Large intestine (tissue), 3 donors: ENCODE results near the gene OCA2. TPM values are rescaled to one million over a fixed set of nuclear protein-coding genes. Genes with fewer than 3 reads are reported as not detected.

Source experiments
- DNase-seq, 2 donors: peaks; one replicate each; pipeline versions ENCODE4 v3.0.0 to v3.0.0-alpha.2; 2013
- H3K27ac ChIP-seq: one replicate; pipeline ENCODE4 v1.5.1; 2013; ENCODE audit warnings: low read length
- H3K27me3 ChIP-seq: 2 replicates; pipeline ENCODE4 v1.6.1; 2013; ENCODE audit warnings: low read length; ENCODE audit not compliant: control insufficient read depth, insufficient read depth
- H3K36me3 ChIP-seq: 2 replicates; pipeline ENCODE4 v1.6.1; 2013; ENCODE audit warnings: low read length; ENCODE audit not compliant: control insufficient read depth, insufficient read depth
- H3K4me1 ChIP-seq: one replicate; pipeline ENCODE4 v1.6.1; 2013; ENCODE audit warnings: low read length; ENCODE audit not compliant: control insufficient read depth, insufficient read depth
- H3K4me3 ChIP-seq: one replicate; pipeline ENCODE4 v1.5.1; 2013; ENCODE audit warnings: low read length
- H3K9me3 ChIP-seq: one replicate; pipeline ENCODE4 v1.6.1; 2013; ENCODE audit warnings: mild to moderate bottlenecking, low read depth, low read length, moderate library complexity; ENCODE audit not compliant: control insufficient read depth
- WGBS: methylation state at CpG from one replicate; pipeline ENCODE4 v1.1.5; 2013; ENCODE audit warnings: low lambda C conversion rate; ENCODE audit not compliant: insufficient coverage; 5-methylcytosine and 5-hydroxymethylcytosine counted together
- polyA plus RNA-seq: library from polyadenylated mRNA; unstranded; fragments of 120-200 nt; gene quantifications from one replicate; pipeline ENCODE4 v1.2.1, GENCODE V29; 2013

The OCA2 gene
- polyA plus RNA-seq, 1 donor = 6.5 TPM

DNA sequence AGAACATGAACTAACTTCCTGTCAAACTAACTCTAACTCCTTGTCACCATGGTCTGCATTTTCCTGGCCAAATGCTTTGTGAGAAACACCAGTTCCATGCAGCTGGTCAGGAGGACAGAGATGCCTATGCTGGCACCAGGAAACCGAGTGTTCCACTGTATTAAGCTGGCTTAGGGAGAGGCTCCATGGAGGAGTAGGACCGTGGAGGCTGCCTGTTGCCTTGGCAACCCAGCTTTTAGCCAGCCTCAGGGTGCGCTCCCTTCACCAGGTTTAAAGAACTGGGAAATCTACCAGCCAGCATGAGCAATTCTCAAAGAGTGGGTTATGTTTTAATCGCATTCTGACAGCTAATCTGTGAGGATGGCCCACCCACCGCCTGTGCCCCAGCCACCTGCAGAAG, 394.1 kb downstream of the OCA2 start:
- Histone ChIP-seq H3K27ac (no peak overlapping the region), H3K4me3 (no peak overlapping the region), H3K9me3 (no peaks in the 10 kb centered on the region), H3K27me3 (no peaks in the 10 kb centered on the region), H3K36me3 (no peaks in the 10 kb centered on the region), H3K4me1 (no peaks in the 10 kb centered on the region)
- DNase-seq = no peak
- 100% methylated on average over 1 of the region's 5 CpGs for WGBS

Other genes starting within 250 kb of the OCA2 start
- 42.7 TPM for gene HERC2, start 222.9 kb upstream of the OCA2 start, polyA plus RNA-seq